ENCODE results near the gene TEX26.
A peak's percentile ranks its signal among the peaks of the same experiment; 100 is the strongest.
"Not testable (repeated sequence)": the region's sequence is repeated elsewhere in the genome, so short reads cannot be mapped to it uniquely, and the experiment has no call there.

TEX26 gene

GRCh38 chr13:30918662-30919405 lies 13.6 kb upstream of the TEX26 start:
- no peak for DNase-seq (ENCODE audit: low spot score)

GRCh38 chr13:30920162-30920909 lies 12.1 kb upstream of the TEX26 start:
- DNase-seq (ENCODE audit: low spot score): no peak

GRCh38 chr13:30923418-30923817 lies 9.0 kb upstream of the TEX26 start:
- no peak for DNase-seq (ENCODE audit: low spot score)

GRCh38 chr13:30924721-30925120 lies 7.7 kb upstream of the TEX26 start:
- peak; percentile 52 for DNase-seq (ENCODE audit: low spot score)

- DNase-seq (ENCODE audit: low spot score): no peak
These were observed 7.0 kb upstream of the TEX26 start for GRCh38 chr13:30925429-30925828.

- no peak for DNase-seq (ENCODE audit: low spot score)
These were observed 5.7 kb upstream of the TEX26 start for GRCh38 chr13:30926781-30927180.

- DNase-seq (ENCODE audit: low spot score): not testable (repeated sequence)
These were observed 5.3 kb upstream of the TEX26 start for GRCh38 chr13:30927188-30927587.

- no peak for DNase-seq (ENCODE audit: low spot score)
These were observed 4.9 kb upstream of the TEX26 start for GRCh38 chr13:30927595-30927994.

GRCh38 chr13:30928978-30929377 lies 3.5 kb upstream of the TEX26 start:
- no peak for DNase-seq (ENCODE audit: low spot score)

- no peak for DNase-seq (ENCODE audit: low spot score)
These were observed 856 bp downstream of the TEX26 start for GRCh38 chr13:30933354-30933670.

GRCh38 chr13:30934381-30934780 lies 1.9 kb downstream of the TEX26 start:
- DNase-seq (ENCODE audit: low spot score): no peak

- DNase-seq (ENCODE audit: low spot score): no peak
These were observed 2.3 kb downstream of the TEX26 start for GRCh38 chr13:30934803-30935202.

- DNase-seq (ENCODE audit: low spot score): no peak
These were observed 4.5 kb downstream of the TEX26 start for GRCh38 chr13:30936971-30937370.

GRCh38 chr13:30943881-30944280 lies 11.4 kb downstream of the TEX26 start:
- no peak for DNase-seq (ENCODE audit: low spot score)

- no peak for DNase-seq (ENCODE audit: low spot score)
These were observed 24.9 kb downstream of the TEX26 start for GRCh38 chr13:30957258-30957943.

- no peak for DNase-seq (ENCODE audit: low spot score)
These were observed 27.2 kb downstream of the TEX26 start for GRCh38 chr13:30959678-30960077.

- DNase-seq (ENCODE audit: low spot score): no peak
These were observed 31.3 kb downstream of the TEX26 start for GRCh38 chr13:30963791-30964190.

- DNase-seq (ENCODE audit: low spot score): no peak
These were observed 32.9 kb downstream of the TEX26 start for GRCh38 chr13:30965380-30965779.

- no peak for DNase-seq (ENCODE audit: low spot score)
These were observed 33.6 kb downstream of the TEX26 start for GRCh38 chr13:30966101-30966500.

GRCh38 chr13:30968846-30969245 lies 36.4 kb downstream of the TEX26 start:
- no peak for DNase-seq (ENCODE audit: low spot score)

- DNase-seq (ENCODE audit: low spot score): no peak
These were observed 39.1 kb downstream of the TEX26 start for GRCh38 chr13:30971575-30971974.

- no peak for DNase-seq (ENCODE audit: low spot score)
These were observed 40.5 kb downstream of the TEX26 start for GRCh38 chr13:30972888-30973377.

GRCh38 chr13:30974350-30974749 lies 41.9 kb downstream of the TEX26 start:
- no peak for DNase-seq (ENCODE audit: low spot score)
